Thoracic aorta (tissue), 2 donors: ENCODE measurements around the gene PTPRN2. TPM values are rescaled to one million over a fixed set of nuclear protein-coding genes. Genes with fewer than 3 reads are reported as not detected.

Source experiments
- ATAC-seq: fragments of 150-250 bp; one replicate; pipeline ENCODE4 v1.8.0; 2017; ENCODE audit warnings: low read depth; ENCODE audit not compliant: insufficient number of reproducible peaks, low FRiP score
- DNase-seq: peaks from one replicate; pipeline ENCODE4 v3.0.0-alpha.2; 2020; ENCODE audit warnings: low spot score
- H3K27ac ChIP-seq, 2 donors: fragments of 200-600 bp; sonication (generic); 1 replicate in 1 of 2; 2 replicates in 1 of 2; pipeline ENCODE4 v1.5.1; 2016; ENCODE audit warnings: mild to moderate bottlenecking in 2 of 2, moderate library complexity in 2 of 2
- H3K27me3 ChIP-seq: fragments of 200-600 bp; sonication (generic); replicated peaks from 2 replicates; pipeline ENCODE4 v1.6.0; 2016; ENCODE audit warnings: mild to moderate bottlenecking; ENCODE audit not compliant: insufficient read depth
- H3K36me3 ChIP-seq: fragments of 200-600 bp; sonication (generic); one replicate; pipeline ENCODE4 v1.5.1; 2016
- H3K4me1 ChIP-seq, 2 donors: fragments of 200-600 bp; sonication (generic); 1 replicate in 1 of 2; 2 replicates in 1 of 2; pipeline versions ENCODE4 v1.5.1 to v1.6.0; 2016; ENCODE audit warnings: low read depth in 2 of 2, mild to moderate bottlenecking in 1 of 2; ENCODE audit not compliant: control insufficient read depth in 1 of 2
- H3K4me3 ChIP-seq: fragments of 200-600 bp; sonication (generic); 2 replicates; pipeline ENCODE4 v1.5.1; 2016; ENCODE audit warnings: mild to moderate bottlenecking
- H3K9me3 ChIP-seq: fragments of 200-600 bp; sonication (generic); 2 replicates; pipeline ENCODE4 v1.5.1; 2016
- total RNA-seq, 2 donors: library from RNA; depleted of rRNA; stranded (reverse); fragments of >200 nt; gene quantifications; one replicate each; pipeline versions ENCODE4 v1.1.0 to v1.2.3, GENCODE V29; 2016
- TF ChIP-seq, protein P1 (sequence below): fragments of 200-600 bp; sonication (generic); IDR thresholded peaks from one replicate; pipeline ENCODE4 v1.5.1; 2019; ENCODE audit warnings: antibody characterized with exemption

Gene PTPRN2
- total RNA-seq, 2 donors from 2014 or later = 2.2 to 3.1 TPM

DNA sequence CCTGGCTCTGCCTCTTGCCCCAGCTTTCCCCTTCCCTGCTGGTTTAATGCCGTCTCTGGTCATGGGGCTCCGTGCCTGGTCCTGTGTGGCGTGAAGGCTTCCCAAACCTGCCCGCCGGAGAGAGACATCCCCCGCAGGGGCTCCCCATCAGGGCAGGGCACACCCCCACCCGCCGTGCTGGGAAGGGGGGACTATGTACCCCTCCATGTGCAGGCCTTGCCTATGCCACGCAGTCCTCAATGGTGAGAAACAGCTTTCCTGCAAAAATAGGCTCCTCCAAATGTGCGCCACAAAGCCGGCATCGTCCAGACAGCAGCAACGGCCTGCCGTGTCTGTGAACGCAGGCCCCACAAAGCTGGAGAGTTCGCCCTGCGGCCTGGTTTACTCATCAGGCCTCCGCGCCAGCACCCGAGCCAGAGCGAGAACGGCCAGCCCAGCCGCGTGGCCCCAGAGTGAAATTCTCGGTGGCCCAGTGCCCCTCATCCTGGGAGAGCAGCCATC is 937.4 kb downstream of the PTPRN2 start:
- Histone ChIP-seq H3K27me3 (no peaks in the 10 kb centered on the region), H3K27ac (no peak overlapping the region), H3K4me3 (no peak overlapping the region), H3K9me3 (no peaks in the 10 kb centered on the region), H3K4me1 (no peaks in the 10 kb centered on the region), H3K36me3 (no peaks in the 10 kb centered on the region)
- ATAC-seq = no peak
- DNase-seq = no peak
- TF ChIP-seq, protein P1, sequence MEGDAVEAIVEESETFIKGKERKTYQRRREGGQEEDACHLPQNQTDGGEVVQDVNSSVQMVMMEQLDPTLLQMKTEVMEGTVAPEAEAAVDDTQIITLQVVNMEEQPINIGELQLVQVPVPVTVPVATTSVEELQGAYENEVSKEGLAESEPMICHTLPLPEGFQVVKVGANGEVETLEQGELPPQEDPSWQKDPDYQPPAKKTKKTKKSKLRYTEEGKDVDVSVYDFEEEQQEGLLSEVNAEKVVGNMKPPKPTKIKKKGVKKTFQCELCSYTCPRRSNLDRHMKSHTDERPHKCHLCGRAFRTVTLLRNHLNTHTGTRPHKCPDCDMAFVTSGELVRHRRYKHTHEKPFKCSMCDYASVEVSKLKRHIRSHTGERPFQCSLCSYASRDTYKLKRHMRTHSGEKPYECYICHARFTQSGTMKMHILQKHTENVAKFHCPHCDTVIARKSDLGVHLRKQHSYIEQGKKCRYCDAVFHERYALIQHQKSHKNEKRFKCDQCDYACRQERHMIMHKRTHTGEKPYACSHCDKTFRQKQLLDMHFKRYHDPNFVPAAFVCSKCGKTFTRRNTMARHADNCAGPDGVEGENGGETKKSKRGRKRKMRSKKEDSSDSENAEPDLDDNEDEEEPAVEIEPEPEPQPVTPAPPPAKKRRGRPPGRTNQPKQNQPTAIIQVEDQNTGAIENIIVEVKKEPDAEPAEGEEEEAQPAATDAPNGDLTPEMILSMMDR = no peak

DNA sequence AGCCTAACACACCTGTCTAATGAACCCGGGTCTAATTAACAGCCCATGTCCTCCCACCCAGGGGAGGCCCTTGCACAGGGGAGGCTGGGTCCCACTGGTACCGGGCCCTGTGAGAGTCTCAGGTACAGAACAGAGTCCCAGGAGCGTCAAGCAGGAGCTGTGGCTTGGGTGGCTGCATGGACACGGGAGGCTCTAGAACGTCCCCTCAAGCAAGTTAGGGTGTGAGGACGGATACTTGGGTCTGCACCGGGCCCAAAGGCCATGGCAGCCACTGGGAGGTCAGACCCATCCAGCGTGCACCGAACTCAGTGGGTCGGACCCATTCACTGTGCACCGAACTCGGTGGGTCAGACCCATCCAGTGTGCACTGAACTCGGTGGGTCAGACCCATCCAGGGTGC is 941.1 kb downstream of the PTPRN2 start:
- H3K9me3 ChIP-seq = no peaks in the 10 kb centered on the region
- H3K36me3 ChIP-seq = no peaks in the 10 kb centered on the region
- H3K4me1 ChIP-seq = no peaks in the 10 kb centered on the region
- DNase-seq (no peak), ATAC-seq (no peak)
- no peaks in the 10 kb centered on the region for H3K27me3 ChIP-seq
- TF ChIP-seq, protein P1 = no peak
- no peak overlapping the region for H3K27ac ChIP-seq
- H3K4me3 ChIP-seq = no peak overlapping the region

DNA sequence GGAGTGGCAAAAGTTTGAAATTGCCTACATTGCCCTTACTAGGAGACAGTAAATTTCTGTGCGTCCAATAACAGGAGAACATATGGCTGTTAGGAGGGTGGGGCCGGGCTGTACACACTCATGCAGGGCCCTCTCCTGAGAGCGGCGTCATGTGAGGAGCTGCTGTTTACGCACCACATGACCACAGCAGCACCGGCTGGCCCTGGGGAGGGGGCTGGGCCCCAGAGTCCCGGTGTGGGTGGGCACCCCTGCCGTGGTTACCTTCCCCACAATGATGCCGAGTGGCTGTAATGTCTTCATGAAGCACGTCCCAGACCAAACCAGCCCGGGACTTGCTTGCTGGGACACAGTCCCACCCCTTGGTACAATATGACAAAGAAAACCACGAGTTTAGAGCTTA is 942.1 kb downstream of the PTPRN2 start:
- Histone ChIP-seq H3K27ac (no peak overlapping the region), H3K4me3 (no peak overlapping the region), H3K9me3 (peaks cover under 1% of the 10 kb centered on the region), H3K4me1 (no peaks in the 10 kb centered on the region), H3K36me3 (no peaks in the 10 kb centered on the region), H3K27me3 (no peaks in the 10 kb centered on the region)
- TF ChIP-seq, protein P1 = no peak
- no peak for ATAC-seq
- DNase-seq = no peak

DNA sequence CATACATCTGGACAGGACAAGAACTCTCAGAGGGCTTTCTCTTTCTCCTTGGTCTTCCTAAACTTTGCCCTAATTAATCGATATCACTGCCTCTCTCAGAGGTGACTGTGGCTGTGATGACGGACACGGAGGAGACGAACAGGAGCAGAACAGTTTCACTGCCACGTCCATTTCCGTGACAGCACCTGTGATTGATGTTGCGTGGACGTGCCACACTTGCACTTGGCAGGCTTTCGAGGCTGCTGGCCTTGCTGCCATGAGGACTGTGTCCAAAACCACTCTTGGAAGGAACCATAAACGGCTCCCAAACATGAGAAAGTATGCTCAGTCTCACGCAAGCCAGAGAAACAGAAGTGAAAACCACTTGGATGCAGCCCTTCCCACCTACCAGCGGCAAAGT is 942.7 kb downstream of the PTPRN2 start:
- peaks cover 4% of the 10 kb centered on the region for H3K9me3 ChIP-seq
- no peak for DNase-seq
- H3K36me3 ChIP-seq = no peaks in the 10 kb centered on the region
- no peaks in the 10 kb centered on the region for H3K4me1 ChIP-seq
- no peak overlapping the region for H3K4me3 ChIP-seq
- H3K27me3 ChIP-seq = no peaks in the 10 kb centered on the region
- ATAC-seq = no peak
- no peak overlapping the region for H3K27ac ChIP-seq
- TF ChIP-seq, protein P1 = no peak

DNA sequence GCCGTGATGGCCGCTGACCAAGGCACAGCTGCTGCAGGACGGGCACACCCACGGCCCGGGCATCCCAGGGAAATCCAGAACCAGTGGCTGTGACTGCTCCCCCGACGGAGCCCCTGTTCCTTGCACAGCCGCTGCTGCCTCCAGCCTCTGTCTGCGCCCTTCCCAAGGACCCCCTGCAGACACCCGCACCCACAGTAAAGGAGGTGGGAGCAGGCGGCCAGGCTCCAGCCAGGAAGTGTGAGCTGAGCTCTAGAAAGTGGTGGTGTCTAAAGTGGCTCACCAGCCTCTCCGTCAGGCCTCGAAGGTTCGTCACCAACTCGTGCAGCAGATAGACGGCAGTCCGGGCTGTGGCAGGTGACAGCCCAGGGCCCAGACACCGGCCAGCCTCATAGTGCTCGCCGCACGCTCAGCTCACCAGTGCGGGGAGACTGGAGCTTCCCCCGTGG is 944.1 kb downstream of the PTPRN2 start:
- Histone ChIP-seq H3K9me3 (peaks cover 4% of the 10 kb centered on the region), H3K4me3 (no peak overlapping the region), H3K4me1 (no peaks in the 10 kb centered on the region), H3K27ac (no peak overlapping the region), H3K27me3 (no peaks in the 10 kb centered on the region), H3K36me3 (no peaks in the 10 kb centered on the region)
- TF ChIP-seq, protein P1 = no peak
- DNase-seq (no peak), ATAC-seq (no peak)
